Measurements from ENCODE around the gene PCDHGA5. TPM values are rescaled to one million over a fixed set of nuclear protein-coding genes. Genes with fewer than 3 reads are reported as not detected.
A peak's percentile ranks its signal among the peaks of the same experiment; 100 is the strongest.
"Not testable (repeated sequence)": the region's sequence is repeated elsewhere in the genome, so short reads cannot be mapped to it uniquely, and the experiment has no call there.

The PCDHGA5 gene
- 0.86 and 1.3 TPM in 2 replicates for total RNA-seq (2014; rRNA removed; shearing (Covaris generic))
- 0.24 and 0.35 TPM in 2 replicates for polyA plus RNA-seq (2016; fragmentation: Nextera tagmentation; extraction: Ambion mirVana)

DNA sequence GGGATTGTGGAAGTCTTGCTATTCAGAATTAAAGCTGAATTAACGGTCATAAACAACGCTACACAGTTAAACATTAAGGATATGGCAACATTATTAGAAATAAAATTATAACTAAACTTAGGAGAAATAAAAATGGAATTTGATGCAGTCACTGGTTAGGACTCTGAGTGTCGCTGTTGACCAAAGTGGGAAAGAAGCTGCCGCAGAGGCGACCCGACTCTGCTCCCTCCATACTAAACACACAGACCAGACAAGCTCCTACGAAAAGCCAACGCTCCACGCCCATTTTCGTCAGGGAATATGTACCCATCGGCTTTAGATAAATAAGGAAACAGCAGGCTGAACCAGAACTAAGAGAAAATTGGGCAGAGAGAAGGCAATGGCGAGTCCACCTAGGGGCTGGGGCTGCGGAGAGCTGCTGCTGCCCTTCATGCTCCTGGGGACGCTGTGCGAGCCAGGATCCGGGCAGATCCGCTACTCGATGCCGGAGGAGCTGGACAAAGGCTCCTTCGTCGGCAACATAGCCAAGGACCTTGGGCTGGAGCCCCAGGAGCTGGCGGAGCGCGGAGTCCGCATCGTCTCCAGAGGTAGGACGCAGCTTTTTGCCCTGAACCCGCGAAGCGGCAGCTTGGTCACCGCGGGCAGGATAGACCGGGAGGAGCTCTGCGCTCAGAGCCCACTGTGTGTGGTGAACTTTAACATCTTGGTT is at the start of gene PCDHGA5:
Gene PCDHGA5, plus strand, starts transcription at position 211 of the 709 bp plus-strand sequence. Its CDS starts 169 bp downstream, at position 380.
- H3K9ac ChIP-seq = no peak within 1 kb of the TSS
- H3K36me3 ChIP-seq (ENCODE audit: low read depth) = no peaks in the 10 kb centered on the region; the same call in 1 of the 2 replicates
- no peak for DNase-seq
- no peaks in the 10 kb centered on the region for H4K20me1 ChIP-seq (ENCODE audit: insufficient read depth)
- H3K27me3 ChIP-seq (replicated peaks; ENCODE audit: insufficient read depth) = no peaks in the 10 kb centered on the region
- H3K4me2 ChIP-seq (ENCODE audit: unreplicated experiment) = no peak within 1 kb of the TSS
- H3K4me1 ChIP-seq (ENCODE audit: insufficient read depth) = no peaks in the 10 kb centered on the region
- H3K4me3 ChIP-seq = no peak within 1 kb of the TSS
- no peaks in the 10 kb centered on the region for H3K9me2 ChIP-seq (ENCODE audit: insufficient read depth)
- 22 to 24% methylated on average over 34 of the region's 34 CpGs for WGBS, 2 experiments (ENCODE audit: low coverage in 1 of 2, low lambda C conversion rate in 2 of 2, missing lambda C conversion rate in 2 of 2)
- in situ Hi-C loops (cut with MboI) = no loop called here
- peaks cover 3% of the 10 kb centered on the region for H3K9me3 ChIP-seq (ENCODE audit: low read depth)
- H2AFZ ChIP-seq = no peak within 1 kb of the TSS
- no peak within 1 kb of the TSS for H3K27ac ChIP-seq
- TF ChIP-seq EZH2phosphoT487 (IDR thresholded peaks at IDR 0.05; ENCODE audit: insufficient read depth, low read depth) = no peak
- TF ChIP-seq EZH2 (IDR thresholded peaks at IDR 0.05; ENCODE audit: insufficient read depth, poor library complexity, severe bottlenecking) = no peak
- H3K79me2 ChIP-seq (ENCODE audit: insufficient read depth) = no peaks in the 10 kb centered on the region
- no peaks in the 10 kb centered on the region for H3F3A ChIP-seq (ENCODE audit: insufficient read depth)

DNA sequence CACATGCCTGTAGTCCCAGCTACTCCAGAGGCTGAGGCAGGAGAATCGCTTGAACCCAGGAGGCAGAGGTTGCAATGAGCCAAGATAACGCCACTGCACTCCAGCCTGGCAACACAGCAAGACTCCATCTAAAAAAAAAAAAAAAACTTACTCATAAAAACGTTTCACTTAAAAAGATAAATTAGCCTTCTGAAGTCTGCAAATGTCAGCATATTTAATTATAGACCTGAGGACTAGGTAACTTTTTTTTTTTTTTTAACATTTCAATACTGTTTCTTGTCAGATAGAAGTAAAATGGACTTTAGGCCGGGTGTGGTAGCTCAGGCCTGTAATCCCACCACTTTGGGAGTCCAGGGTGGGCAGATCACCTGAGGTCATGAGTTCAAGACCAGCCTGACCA is 47.0 kb upstream of the PCDHGA5 start:
- H3K4me2 ChIP-seq (ENCODE audit: unreplicated experiment); H3K9me3 ChIP-seq (ENCODE audit: low read depth); H4K20me1 ChIP-seq (ENCODE audit: insufficient read depth); H3K27ac ChIP-seq; in situ Hi-C loops (cut with MboI); DNase-seq; H3K9me2 ChIP-seq (ENCODE audit: insufficient read depth); H3K4me1 ChIP-seq (ENCODE audit: insufficient read depth); H3K4me3 ChIP-seq; H3K27me3 ChIP-seq (replicated peaks; ENCODE audit: insufficient read depth); H2AFZ ChIP-seq; H3K9ac ChIP-seq: not testable (repeated sequence)
- H3K36me3 ChIP-seq (ENCODE audit: low read depth) = peaks cover 61% of the 10 kb centered on the region
- 86 to 91% methylated on average over 4 of the region's 4 CpGs for WGBS, 2 experiments (ENCODE audit: low coverage in 1 of 2, low lambda C conversion rate in 2 of 2, missing lambda C conversion rate in 2 of 2)
- H3K79me2 ChIP-seq (ENCODE audit: insufficient read depth) = peaks cover 81% of the 10 kb centered on the region
- peaks cover 31% of the 10 kb centered on the region for H3F3A ChIP-seq (ENCODE audit: insufficient read depth)

DNA sequence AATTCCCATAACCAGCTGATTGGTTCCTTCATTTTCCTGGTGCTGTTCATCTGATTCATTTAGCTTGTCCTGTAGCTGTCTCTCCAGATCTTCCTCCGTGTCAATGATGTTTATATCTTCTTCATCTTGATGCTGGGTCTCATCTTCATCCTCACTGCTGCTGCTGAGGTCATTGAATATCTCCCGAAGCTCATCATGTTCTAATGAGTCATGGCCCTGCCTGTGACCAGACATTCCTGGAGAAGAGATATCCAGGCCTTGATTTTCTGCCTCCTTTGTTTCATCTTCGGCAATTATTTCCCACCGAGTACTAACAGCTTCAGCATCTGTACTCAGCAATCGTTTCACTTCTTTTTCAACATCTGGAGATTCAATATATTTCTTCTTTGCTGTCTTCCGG is 44.8 kb upstream of the PCDHGA5 start:
- H2AFZ ChIP-seq = no peak overlapping the region
- H3K9me3 ChIP-seq (ENCODE audit: low read depth) = peaks cover 7% of the 10 kb centered on the region
- 94 to 97% methylated on average over 6 of the region's 6 CpGs for WGBS, 2 experiments (ENCODE audit: low coverage in 1 of 2, low lambda C conversion rate in 2 of 2, missing lambda C conversion rate in 2 of 2)
- peaks cover 59% of the 10 kb centered on the region for H3K79me2 ChIP-seq (ENCODE audit: insufficient read depth)
- H3K9me2 ChIP-seq (ENCODE audit: insufficient read depth) = no peaks in the 10 kb centered on the region
- in situ Hi-C loops (cut with MboI) = no loop called here
- H3K27ac ChIP-seq = no peak overlapping the region
- H3F3A ChIP-seq (ENCODE audit: insufficient read depth) = peaks cover 31% of the 10 kb centered on the region
- peak overlapping the region; percentile 78 for H3K4me3 ChIP-seq
- no peaks in the 10 kb centered on the region for H3K4me1 ChIP-seq (ENCODE audit: insufficient read depth)
- peaks cover 8% of the 10 kb centered on the region; the same call in 1 of the 2 replicates for H4K20me1 ChIP-seq (ENCODE audit: insufficient read depth)
- no peak overlapping the region for H3K9ac ChIP-seq
- TF ChIP-seq EZH2phosphoT487 (IDR thresholded peaks at IDR 0.05; ENCODE audit: insufficient read depth, low read depth) (no peak), EZH2 (IDR thresholded peaks at IDR 0.05; ENCODE audit: insufficient read depth, poor library complexity, severe bottlenecking) (no peak)
- peaks cover 54% of the 10 kb centered on the region for H3K36me3 ChIP-seq (ENCODE audit: low read depth)
- H3K4me2 ChIP-seq (ENCODE audit: unreplicated experiment) = peak overlapping the region; percentile 95
- peak; percentile 18 for DNase-seq
- no peaks in the 10 kb centered on the region for H3K27me3 ChIP-seq (replicated peaks; ENCODE audit: insufficient read depth)

DNA sequence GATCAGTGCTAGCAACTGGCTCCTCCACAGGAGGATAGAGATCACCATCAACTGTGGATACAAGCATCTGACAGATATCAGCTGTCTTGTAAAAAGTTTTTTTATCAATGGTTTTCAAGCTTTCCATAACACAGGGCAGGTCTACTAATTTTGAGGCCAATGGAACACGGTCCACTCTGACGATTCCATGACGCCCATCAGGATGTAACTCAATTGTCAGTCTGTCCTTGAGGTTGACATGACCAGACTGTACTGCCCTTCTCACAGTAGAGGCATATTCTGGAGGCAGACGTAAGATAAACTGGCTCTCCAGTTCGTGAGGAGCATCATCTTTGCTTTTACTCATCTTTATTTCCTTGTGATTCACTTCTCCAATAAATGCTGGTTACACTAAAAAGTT is 44.3 kb upstream of the PCDHGA5 start:
- H3K9ac ChIP-seq = peak overlapping the region; percentile 91
- H3K4me1 ChIP-seq (ENCODE audit: insufficient read depth) = no peaks in the 10 kb centered on the region
- H4K20me1 ChIP-seq (ENCODE audit: insufficient read depth) = peaks cover 8% of the 10 kb centered on the region; the same call in 1 of the 2 replicates
- no peak for TF ChIP-seq EZH2phosphoT487 (IDR thresholded peaks at IDR 0.05; ENCODE audit: insufficient read depth, low read depth)
- no peak for TF ChIP-seq EZH2 (IDR thresholded peaks at IDR 0.05; ENCODE audit: insufficient read depth, poor library complexity, severe bottlenecking)
- H2AFZ ChIP-seq = no peak overlapping the region
- H3K4me2 ChIP-seq (ENCODE audit: unreplicated experiment) = peak overlapping the region; percentile 95
- peaks cover 50% of the 10 kb centered on the region for H3K36me3 ChIP-seq (ENCODE audit: low read depth)
- WGBS, 2 experiments (ENCODE audit: low coverage in 1 of 2, low lambda C conversion rate in 2 of 2, missing lambda C conversion rate in 2 of 2) = 66% methylated on average over 5 of the region's 5 CpGs
- peak overlapping the region; percentile 92; the same call in 1 of the 2 replicates for H3K27ac ChIP-seq
- H3K4me3 ChIP-seq = peak overlapping the region; percentile 78
- peaks cover 29% of the 10 kb centered on the region for H3F3A ChIP-seq (ENCODE audit: insufficient read depth)
- H3K9me3 ChIP-seq (ENCODE audit: low read depth) = peaks cover 7% of the 10 kb centered on the region
- DNase-seq = no peak
- in situ Hi-C loops (cut with MboI) = no loop called here
- H3K9me2 ChIP-seq (ENCODE audit: insufficient read depth) = no peaks in the 10 kb centered on the region
- peaks cover 54% of the 10 kb centered on the region for H3K79me2 ChIP-seq (ENCODE audit: insufficient read depth)
- no peaks in the 10 kb centered on the region for H3K27me3 ChIP-seq (replicated peaks; ENCODE audit: insufficient read depth)
